Upper lobe of right lung (tissue), 1 donor: ENCODE data around the gene UBE2QL1. TPM values are rescaled to one million over a fixed set of nuclear protein-coding genes. Genes with fewer than 3 reads are reported as not detected.

ENCODE experiments used
- ATAC-seq: fragments of 200-7000 bp; cut with Tn5 transposase; one replicate; pipeline ENCODE4 v1.9.1; 2020; ENCODE audit warnings: mild to moderate bottlenecking, moderate library complexity
- DNase-seq: peaks from one replicate; pipeline ENCODE4 v3.0.0-alpha.2; 2020
- H3K27ac ChIP-seq: fragments of 200-600 bp; one replicate; pipeline ENCODE4 v1.8.0; 2022
- H3K27me3 ChIP-seq: fragments of 200-600 bp; one replicate; pipeline ENCODE4 v1.8.0; 2022; ENCODE audit warnings: mild to moderate bottlenecking
- H3K36me3 ChIP-seq: fragments of 200-600 bp; one replicate; pipeline ENCODE4 v1.8.0; 2022
- H3K4me1 ChIP-seq: fragments of 200-600 bp; one replicate; pipeline ENCODE4 v1.8.0; 2022
- H3K4me3 ChIP-seq: fragments of 200-600 bp; one replicate; pipeline ENCODE4 v1.8.0; 2022; ENCODE audit warnings: mild to moderate bottlenecking
- H3K9me3 ChIP-seq: fragments of 200-600 bp; one replicate; pipeline ENCODE4 v1.8.0; 2022
- CTCF ChIP-seq: fragments of 200-600 bp; IDR thresholded peaks from one replicate; pipeline ENCODE4 v1.8.0; 2022; ENCODE audit warnings: antibody characterized with exemption
- intact Hi-C: fragments of 100-400 bp; cut with DNase I; formaldehyde crosslinking; loops from one replicate; pipeline ENCODE4 v1.11.0; 2022
- total RNA-seq: library from RNA; stranded (reverse); fragmentation: NEBNext Ultra II Directional; extraction: Animal tissue kit (Norgen Biotek cat#: 25700); gene quantifications from one replicate; pipeline ENCODE4 v1.2.1, GENCODE V29; 2021
- donor health status: DM: no; HTN: yes; CAD: no; lungs with severe emphysema.

UBE2QL1 gene
- total RNA-seq, 1 donor from 2014 or later: not detected

- intact Hi-C loops: no loop called here
- Histone ChIP-seq H3K4me3 (no peak overlapping the region), H3K36me3 (no peaks in the 10 kb centered on the region), H3K27me3 (peaks cover 6% of the 10 kb centered on the region), H3K4me1 (no peaks in the 10 kb centered on the region), H3K27ac (no peak overlapping the region), H3K9me3 (no peaks in the 10 kb centered on the region)
- no peak for DNase-seq
- no peak for ATAC-seq
- TF ChIP-seq CTCF: no peak
Measured at GRCh38 chr5:6491196-6491918, 42.7 kb downstream of the UBE2QL1 start.

GRCh38 chr5:6491919-6492290 is 43.2 kb downstream of the UBE2QL1 start:
- peaks cover 6% of the 10 kb centered on the region for H3K27me3 ChIP-seq
- intact Hi-C loops: no loop called here
- no peak overlapping the region for H3K4me3 ChIP-seq

GRCh38 chr5:6492934-6493333 is 44.3 kb downstream of the UBE2QL1 start:
- no peaks in the 10 kb centered on the region for H3K9me3 ChIP-seq
- no peaks in the 10 kb centered on the region for H3K36me3 ChIP-seq
- no peak for ATAC-seq
- no peaks in the 10 kb centered on the region for H3K4me1 ChIP-seq
- peaks cover 6% of the 10 kb centered on the region for H3K27me3 ChIP-seq
- intact Hi-C loops: no loop called here
- H3K4me3 ChIP-seq: no peak overlapping the region
- no peak overlapping the region for H3K27ac ChIP-seq
- no peak for DNase-seq
- no peak for TF ChIP-seq CTCF

More at GRCh38 chr5:6491919-6492290, 43.2 kb downstream of the UBE2QL1 start:
- no peak for TF ChIP-seq CTCF
- ATAC-seq (no peak), DNase-seq (no peak)
- Histone ChIP-seq H3K4me1 (no peaks in the 10 kb centered on the region), H3K36me3 (no peaks in the 10 kb centered on the region), H3K9me3 (no peaks in the 10 kb centered on the region), H3K27ac (no peak overlapping the region)

- H3K9me3 ChIP-seq: no peaks in the 10 kb centered on the region
- no peaks in the 10 kb centered on the region for H3K36me3 ChIP-seq
- H3K27me3 ChIP-seq: peaks cover 6% of the 10 kb centered on the region
- intact Hi-C loops: no loop called here
- no peak for TF ChIP-seq CTCF
- no peak overlapping the region for H3K4me3 ChIP-seq
- no peaks in the 10 kb centered on the region for H3K4me1 ChIP-seq
- no peak for ATAC-seq
- no peak for DNase-seq
- no peak overlapping the region for H3K27ac ChIP-seq
Measured at GRCh38 chr5:6493681-6494454, 45.2 kb downstream of the UBE2QL1 start.

- ATAC-seq: no peak
- intact Hi-C loops: no loop called here
- no peak overlapping the region for H3K27ac ChIP-seq
Measured at GRCh38 chr5:6494939-6495338, 46.3 kb downstream of the UBE2QL1 start.

More at GRCh38 chr5:6494939-6495338, 46.3 kb downstream of the UBE2QL1 start:
- Histone ChIP-seq H3K27me3 (peaks cover 6% of the 10 kb centered on the region), H3K4me3 (no peak overlapping the region), H3K4me1 (no peaks in the 10 kb centered on the region), H3K36me3 (no peaks in the 10 kb centered on the region), H3K9me3 (no peaks in the 10 kb centered on the region)
- DNase-seq: no peak
- no peak for TF ChIP-seq CTCF
